GM18498 (cell line): ENCODE results near the gene RABL3.
"Not testable (repeated sequence)": the region's sequence is repeated elsewhere in the genome, so short reads cannot be mapped to it uniquely, and the experiment has no call there.

Source experiments
- ATAC-seq: cut with Tn5 transposase; IDR thresholded peaks from one replicate; pipeline ENCODE4 v1.9.1; 2021; ENCODE audit warnings: mild to moderate bottlenecking, moderate library complexity; ENCODE audit not compliant: unreplicated experiment

The RABL3 gene

DNA sequence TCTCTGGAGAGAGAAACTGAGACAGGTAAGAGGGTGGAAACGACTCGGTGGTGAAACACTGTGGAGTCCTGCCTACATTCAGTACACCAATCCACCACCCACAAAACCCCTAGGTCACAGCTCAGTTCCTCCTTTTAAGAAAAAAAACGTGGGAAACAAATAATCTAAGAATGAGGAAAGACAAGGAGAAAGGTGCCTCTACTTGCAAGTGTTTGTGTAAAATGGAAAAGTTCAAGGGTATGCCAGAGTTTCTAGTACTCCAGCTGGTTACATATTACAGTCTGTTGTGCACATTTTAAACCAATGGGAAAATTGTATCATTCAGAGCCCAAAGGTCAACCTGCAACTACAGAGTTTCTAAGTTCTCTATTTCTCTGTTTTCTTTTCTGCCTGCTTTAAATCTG is 92.5 kb downstream of the RABL3 start:
- no peak for ATAC-seq

DNA sequence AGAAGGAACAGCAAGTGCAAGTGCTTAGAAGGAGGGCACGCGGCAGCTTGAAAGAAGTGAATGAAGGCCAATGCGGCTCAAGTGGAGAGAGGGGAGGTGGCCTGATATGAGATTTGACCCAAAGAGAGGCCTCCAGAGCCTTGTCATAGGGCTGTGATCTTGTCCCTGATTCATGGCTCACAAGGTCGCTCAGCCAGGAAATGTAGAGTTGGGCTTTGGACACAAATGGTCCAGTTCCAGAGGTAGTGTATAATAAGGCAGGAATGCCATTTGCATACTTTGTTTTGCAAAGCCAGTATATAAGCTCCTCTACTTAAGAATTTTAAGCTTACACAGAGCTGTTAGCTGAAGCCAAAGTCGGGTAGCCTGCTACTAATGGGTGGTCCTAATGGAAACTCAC is 94.0 kb downstream of the RABL3 start:
- ATAC-seq: no peak

DNA sequence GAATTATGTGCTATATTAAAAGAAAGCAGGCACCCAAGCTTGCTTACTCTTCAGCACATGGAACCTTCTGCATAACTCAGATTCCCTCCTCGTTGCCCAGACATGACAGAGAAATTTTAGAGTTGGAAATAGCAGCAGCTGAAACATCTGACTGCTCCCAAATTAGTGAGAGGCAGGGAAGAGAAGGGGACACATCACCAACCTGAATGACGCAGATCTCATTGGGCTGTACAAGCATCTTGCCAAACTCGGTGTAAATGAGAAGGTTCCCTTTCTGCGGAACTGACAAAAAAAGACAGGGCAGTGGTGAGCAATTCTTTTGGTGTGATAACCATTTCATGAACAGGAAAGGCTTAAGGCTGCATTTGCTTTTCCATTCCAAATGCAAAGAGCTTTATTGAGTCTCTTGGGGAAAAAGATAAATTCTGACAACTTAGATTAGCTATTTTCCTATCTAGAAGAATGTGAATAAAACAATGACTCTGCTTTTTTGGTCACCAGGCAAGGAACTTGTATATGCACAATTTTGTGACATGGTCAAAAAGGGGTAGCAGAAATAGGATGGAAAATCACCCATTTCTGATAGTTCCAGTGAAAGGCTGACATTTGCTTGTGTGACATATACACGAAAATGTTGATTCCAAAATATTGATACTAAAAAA is 95.4 kb downstream of the RABL3 start:
- ATAC-seq: no peak

DNA sequence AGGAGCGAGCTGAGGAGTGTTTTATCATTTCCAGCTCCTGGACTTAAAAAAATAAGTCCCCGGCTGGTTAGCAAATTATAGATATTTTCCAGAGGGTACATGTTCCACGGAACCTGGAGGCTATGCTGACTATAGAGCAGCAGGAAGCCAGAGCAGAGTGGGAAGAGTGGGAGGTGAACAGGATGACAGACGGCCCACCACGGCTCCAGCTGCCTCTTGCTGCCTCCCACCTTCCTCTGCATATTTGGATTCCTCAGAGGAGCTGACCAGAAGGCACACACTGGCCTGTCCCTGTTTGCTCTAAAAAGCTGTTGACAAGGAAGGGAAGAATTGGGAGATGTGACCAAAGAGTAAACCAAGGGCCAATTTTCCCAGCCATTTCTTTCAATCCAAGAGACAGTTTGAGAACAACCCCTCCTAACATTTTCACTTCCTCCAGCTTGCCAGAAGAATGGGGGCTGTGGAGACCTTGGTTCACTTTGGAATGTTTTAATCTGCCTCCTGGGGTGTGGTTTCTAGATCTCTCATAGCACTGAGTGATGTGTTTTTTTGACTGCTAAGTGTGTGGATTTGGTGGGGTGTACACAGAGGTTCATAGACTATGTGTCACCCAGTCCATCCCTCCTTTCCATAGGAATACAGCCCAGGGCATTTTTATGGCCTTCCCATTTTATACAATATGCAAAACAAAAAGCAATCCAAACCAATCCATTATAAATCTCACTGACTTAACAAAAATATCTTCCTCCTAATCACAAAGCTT is 97.1 kb downstream of the RABL3 start:
- ATAC-seq: no peak

DNA sequence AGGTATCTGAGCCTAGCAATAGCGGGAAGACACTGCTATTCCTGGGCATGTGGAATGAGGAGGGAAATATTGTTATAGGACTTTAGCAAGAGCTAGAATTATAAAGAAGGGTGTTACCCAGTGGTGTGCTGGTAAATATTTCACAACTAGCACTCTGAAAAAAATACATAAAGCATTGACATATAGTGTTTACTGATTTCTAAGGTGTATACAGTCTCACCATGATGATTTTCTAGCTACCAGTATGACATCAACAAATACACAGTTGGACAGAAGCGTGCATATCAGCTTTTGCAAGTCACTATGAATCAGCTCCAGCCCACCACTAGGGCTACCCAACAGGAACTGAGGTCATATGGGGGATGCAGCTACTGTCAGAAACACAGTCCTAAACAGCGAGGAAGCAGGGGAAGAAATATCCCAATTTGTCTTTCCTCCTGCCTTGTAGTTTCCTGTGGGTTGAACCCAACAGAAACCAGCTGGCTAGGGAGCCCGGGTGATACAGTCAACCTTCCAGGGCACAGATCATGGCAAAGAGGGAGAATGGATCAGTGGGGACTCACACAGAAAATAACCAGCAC is 99.9 kb downstream of the RABL3 start:
- no peak for ATAC-seq

DNA sequence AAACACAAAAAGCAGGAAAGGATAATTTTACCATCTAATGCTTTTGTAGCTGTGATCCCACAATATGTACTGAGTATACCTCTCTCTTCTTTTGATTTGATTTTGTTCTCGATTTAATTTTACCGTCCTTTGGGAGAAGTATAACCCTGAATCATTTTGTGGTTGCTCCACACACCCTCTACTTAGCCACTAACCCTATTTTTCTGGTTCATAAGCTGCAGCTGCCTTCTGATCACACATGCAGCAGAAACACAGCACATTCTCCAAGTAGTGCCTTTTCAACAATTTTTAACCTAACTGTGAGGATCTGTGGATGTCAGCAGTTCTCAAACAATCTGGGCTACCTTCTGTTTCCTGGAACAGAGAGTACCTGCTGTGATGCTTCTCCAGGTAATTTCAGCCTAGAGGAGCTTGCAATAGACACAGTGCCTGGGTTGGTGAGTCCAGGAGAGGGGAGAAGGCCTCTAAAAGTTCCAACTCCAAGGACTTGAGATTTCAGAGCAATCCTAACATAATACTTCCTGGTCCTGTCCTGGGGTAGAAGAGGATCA is 100.5 kb downstream of the RABL3 start:
- no peak for ATAC-seq

DNA sequence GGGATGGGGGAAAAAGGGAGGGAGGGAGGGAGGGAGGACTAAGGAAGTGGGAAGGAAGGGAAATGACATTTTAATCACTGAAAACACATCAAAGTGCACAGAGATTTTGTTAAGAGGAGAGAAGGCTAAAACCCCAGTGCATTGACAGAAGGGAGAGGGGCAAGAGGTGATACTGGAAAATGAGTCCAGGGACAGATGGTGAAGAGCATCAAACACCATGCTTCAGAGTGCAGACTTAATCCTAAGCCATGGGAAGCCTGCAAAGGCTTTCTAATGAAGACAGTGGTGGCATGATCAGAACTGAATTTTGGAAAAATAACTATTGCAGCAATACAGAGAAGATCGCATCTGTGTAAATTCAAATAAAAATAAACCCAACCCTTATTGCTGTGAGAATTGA is 102.1 kb downstream of the RABL3 start:
- no peak for ATAC-seq

DNA sequence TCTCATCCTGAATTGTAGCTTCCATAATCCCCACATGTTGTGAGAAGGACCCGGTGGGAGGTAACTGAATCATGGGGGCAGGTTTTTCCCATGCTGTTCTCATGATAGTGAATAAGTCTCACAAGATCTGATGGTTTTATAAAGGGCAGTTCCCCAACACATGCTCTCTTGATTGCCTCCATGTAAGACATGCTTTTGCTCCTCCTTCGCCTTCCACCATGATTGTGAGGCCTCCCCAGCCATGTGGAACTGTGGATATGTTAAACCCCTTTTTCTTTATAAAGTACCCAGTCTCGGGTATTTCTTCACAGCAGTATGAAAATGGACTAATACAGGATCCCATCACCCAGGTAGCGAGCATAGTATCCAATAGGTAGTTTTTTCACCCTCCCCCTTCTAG is 103.5 kb downstream of the RABL3 start:
- ATAC-seq: not testable (repeated sequence)

DNA sequence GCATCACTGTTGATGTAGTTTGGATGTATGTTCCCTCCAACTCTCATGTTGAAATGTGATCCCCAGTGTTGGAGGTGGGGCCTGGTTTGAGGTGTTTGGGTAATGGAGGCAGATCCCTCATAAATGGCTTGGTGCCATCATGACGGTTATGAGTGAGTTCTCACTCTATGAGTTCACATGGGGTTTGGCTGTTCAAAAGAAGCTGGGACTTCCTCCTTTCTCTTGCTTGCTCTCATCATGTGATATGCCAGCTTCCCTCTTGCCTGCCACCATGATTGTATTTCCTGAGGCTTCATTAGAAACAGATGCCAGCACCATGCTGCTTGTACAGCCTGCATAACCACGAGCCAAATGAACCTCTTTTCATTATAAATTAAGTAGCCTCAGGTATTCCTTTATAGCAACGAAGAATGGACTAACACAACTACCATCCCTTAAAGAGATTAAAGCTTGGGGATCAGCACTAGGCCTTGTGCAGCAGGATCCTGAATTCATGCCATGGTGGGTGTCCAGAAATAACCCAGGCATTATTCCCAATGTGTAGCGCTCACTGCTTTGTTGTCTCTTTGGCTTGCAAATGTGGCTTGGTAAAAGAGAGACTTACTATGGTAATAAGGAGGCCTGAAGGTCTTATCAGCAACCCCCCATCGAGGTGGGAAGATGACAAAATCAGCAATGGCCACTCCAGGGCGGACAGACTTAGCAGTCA is 104.3 kb downstream of the RABL3 start:
- ATAC-seq: no peak

DNA sequence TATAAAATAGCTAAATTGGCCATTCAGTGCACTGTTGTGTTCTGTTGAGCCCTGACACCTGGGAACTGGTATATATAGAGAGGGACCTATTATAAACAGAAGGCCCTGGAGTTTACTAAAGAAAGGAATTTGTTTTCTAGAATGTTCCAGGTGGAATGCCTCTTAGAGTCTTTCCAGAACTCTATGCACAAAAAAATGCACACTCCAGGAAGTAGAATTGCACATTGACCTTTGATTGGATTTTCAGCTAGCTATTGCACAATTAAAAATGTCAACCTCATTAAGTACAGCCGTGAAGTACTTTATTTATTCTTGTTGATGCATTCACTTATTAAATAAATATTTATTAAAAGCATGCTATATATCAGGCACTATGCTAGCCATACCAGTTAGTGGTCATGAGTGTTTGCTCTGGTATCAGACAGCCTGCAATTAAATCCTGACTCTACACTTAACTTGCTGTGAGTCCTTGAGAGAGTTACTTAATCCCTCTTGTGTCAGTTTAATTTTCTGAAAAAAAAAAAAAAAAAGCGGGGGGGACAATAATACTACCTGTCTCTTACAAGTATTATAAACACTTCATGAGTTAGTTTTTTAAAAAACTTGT is 105.4 kb downstream of the RABL3 start:
- no peak for ATAC-seq
